ENCODE results near the gene TAS2R31. TPM values are rescaled to one million over a fixed set of nuclear protein-coding genes. Genes with fewer than 3 reads are reported as not detected.

Gene TAS2R31
- total and polyA plus RNA-seq, 2 experiments from 2014 or later, result 9.4 TPM; not detected in 1

DNA sequence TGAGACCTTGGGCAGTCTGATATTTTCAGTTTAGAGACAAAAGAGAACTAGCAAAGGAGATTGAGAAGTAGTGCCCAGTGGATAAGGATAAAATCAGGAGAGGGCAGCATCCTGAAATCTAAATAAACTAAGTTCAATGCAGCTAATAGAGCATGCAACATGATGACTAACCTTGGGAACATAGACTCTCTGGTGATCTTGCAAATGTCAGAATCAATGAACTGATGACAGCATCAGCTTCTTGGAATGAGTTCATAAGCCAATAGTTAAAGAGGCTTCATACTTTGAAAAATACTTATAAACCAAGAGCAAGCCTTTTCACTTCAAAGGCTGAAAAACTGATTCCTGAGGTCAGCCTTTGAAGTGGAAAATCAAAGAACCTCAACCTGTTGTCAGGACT, 17.0 kb downstream of the TAS2R31 start:
- H3K4me1 ChIP-seq (ENCODE audit: insufficient read depth), result peaks cover 4% of the 10 kb centered on the region
- H3K79me2 ChIP-seq, result no peaks in the 10 kb centered on the region
- no peak overlapping the region for H3K4me3 ChIP-seq
- no peak overlapping the region for H2AFZ ChIP-seq
- H3K9me3 ChIP-seq (ENCODE audit: low read depth), result no peaks in the 10 kb centered on the region
- no peaks in the 10 kb centered on the region for H3K9me2 ChIP-seq (replicated peaks; ENCODE audit: insufficient read depth)
- H3K27ac ChIP-seq, result no peak overlapping the region
- no peaks in the 10 kb centered on the region for H3K27me3 ChIP-seq
- no peaks in the 10 kb centered on the region for H4K20me1 ChIP-seq (ENCODE audit: insufficient read depth, poor library complexity, severe bottlenecking)
- TF ChIP-seq EZH2phosphoT487 (IDR thresholded peaks at IDR 0.05; ENCODE audit: low read depth, severe bottlenecking, unreplicated experiment), result no peak
- TF ChIP-seq, protein P1, sequence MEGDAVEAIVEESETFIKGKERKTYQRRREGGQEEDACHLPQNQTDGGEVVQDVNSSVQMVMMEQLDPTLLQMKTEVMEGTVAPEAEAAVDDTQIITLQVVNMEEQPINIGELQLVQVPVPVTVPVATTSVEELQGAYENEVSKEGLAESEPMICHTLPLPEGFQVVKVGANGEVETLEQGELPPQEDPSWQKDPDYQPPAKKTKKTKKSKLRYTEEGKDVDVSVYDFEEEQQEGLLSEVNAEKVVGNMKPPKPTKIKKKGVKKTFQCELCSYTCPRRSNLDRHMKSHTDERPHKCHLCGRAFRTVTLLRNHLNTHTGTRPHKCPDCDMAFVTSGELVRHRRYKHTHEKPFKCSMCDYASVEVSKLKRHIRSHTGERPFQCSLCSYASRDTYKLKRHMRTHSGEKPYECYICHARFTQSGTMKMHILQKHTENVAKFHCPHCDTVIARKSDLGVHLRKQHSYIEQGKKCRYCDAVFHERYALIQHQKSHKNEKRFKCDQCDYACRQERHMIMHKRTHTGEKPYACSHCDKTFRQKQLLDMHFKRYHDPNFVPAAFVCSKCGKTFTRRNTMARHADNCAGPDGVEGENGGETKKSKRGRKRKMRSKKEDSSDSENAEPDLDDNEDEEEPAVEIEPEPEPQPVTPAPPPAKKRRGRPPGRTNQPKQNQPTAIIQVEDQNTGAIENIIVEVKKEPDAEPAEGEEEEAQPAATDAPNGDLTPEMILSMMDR (IDR thresholded peaks at IDR 0.05; ENCODE audit: poor library complexity), result no peak
- TF ChIP-seq EZH2 (IDR thresholded peaks at IDR 0.05; ENCODE audit: borderline replicate concordance), result no peak
- H3K36me3 ChIP-seq (replicated peaks; ENCODE audit: insufficient read depth, low read depth), result no peaks in the 10 kb centered on the region
- no peak for DNase-seq (ENCODE audit: low spot score)
- no peak overlapping the region for H3K4me2 ChIP-seq

DNA sequence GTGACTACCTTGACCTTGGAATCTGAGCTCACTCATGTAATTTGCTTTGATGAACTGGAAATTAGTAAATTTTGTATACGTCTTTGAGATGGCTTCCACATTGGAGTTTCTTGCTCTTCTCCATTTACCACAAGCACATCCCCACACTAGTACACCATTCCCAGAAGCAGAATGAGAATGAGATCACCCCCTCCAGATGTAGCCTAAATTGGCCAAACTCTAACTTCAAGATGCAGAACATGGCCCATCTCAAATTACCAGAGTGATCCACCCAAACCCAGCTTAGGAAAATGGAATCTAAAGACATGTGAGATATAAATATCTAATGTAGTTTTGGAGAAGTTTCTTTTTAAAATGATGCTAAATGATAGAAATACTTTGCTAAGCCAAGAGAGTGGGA, 23.6 kb downstream of the TAS2R31 start:
- H3K79me2 ChIP-seq, result no peaks in the 10 kb centered on the region
- TF ChIP-seq, protein P1 (IDR thresholded peaks at IDR 0.05; ENCODE audit: poor library complexity), result no peak
- no peak for TF ChIP-seq EZH2phosphoT487 (IDR thresholded peaks at IDR 0.05; ENCODE audit: low read depth, severe bottlenecking, unreplicated experiment)
- TF ChIP-seq EZH2 (IDR thresholded peaks at IDR 0.05; ENCODE audit: borderline replicate concordance), result no peak
- H3K36me3 ChIP-seq (replicated peaks; ENCODE audit: insufficient read depth, low read depth), result no peaks in the 10 kb centered on the region
- no peaks in the 10 kb centered on the region for H3K9me2 ChIP-seq (replicated peaks; ENCODE audit: insufficient read depth)
- H3K4me1 ChIP-seq (ENCODE audit: insufficient read depth), result no peaks in the 10 kb centered on the region
- no peak overlapping the region for H3K4me3 ChIP-seq
- no peak for DNase-seq (ENCODE audit: low spot score)
- no peaks in the 10 kb centered on the region for H3K27me3 ChIP-seq
- no peak overlapping the region for H3K27ac ChIP-seq
- 100% methylated on average over 1 of the region's 1 CpG for WGBS (ENCODE audit: low lambda C conversion rate, missing lambda C conversion rate)
- H3K9me3 ChIP-seq (ENCODE audit: low read depth), result no peaks in the 10 kb centered on the region
- H3K4me2 ChIP-seq, result no peak overlapping the region
- H4K20me1 ChIP-seq (ENCODE audit: insufficient read depth, poor library complexity, severe bottlenecking), result no peaks in the 10 kb centered on the region
- no peak overlapping the region for H2AFZ ChIP-seq

DNA sequence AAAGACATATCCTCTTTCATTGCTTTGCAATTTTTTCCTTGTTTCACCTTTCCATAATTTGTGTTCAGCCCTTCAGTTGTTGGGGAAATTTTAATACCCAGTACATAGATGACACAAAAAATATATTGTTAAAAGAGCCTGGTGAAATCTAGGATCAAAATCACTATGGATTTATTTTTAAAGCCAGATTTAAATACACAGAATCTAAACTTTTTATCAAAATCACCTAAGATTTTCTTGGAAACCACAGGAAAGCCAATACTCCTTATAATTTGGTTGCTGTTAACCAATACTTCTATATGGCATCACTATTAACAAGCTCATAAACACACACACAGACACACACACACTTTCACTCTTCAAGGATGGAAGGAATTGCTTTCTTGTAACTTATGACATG, 33.0 kb downstream of the TAS2R31 start, which contains the start of gene TAS2R20:
Gene TAS2R20 (minus strand): TSS at position 101 of the 400 bp plus-strand sequence. CDS start 429 bp downstream, outside the sequence.
- no peak within 1 kb of the TSS for H3K4me3 ChIP-seq
- H3K27me3 ChIP-seq, result no peaks in the 10 kb centered on the region
- no peaks in the 10 kb centered on the region for H3K4me1 ChIP-seq (ENCODE audit: insufficient read depth)
- H3K27ac ChIP-seq, result no peak within 1 kb of the TSS
- H3K9me2 ChIP-seq (replicated peaks; ENCODE audit: insufficient read depth), result no peaks in the 10 kb centered on the region
- H3K4me2 ChIP-seq, result no peak within 1 kb of the TSS
- no peaks in the 10 kb centered on the region for H4K20me1 ChIP-seq (ENCODE audit: insufficient read depth, poor library complexity, severe bottlenecking)
- H3K36me3 ChIP-seq (replicated peaks; ENCODE audit: insufficient read depth, low read depth), result no peaks in the 10 kb centered on the region
- no peak for DNase-seq (ENCODE audit: low spot score)
- no peak within 1 kb of the TSS for H2AFZ ChIP-seq
- TF ChIP-seq EZH2 (IDR thresholded peaks at IDR 0.05; ENCODE audit: borderline replicate concordance) (no peak), EZH2phosphoT487 (IDR thresholded peaks at IDR 0.05; ENCODE audit: low read depth, severe bottlenecking, unreplicated experiment) (no peak)
- TF ChIP-seq, protein P1 (IDR thresholded peaks at IDR 0.05; ENCODE audit: poor library complexity), result no peak
- no peaks in the 10 kb centered on the region for H3K9me3 ChIP-seq (ENCODE audit: low read depth)
- H3K79me2 ChIP-seq, result no peaks in the 10 kb centered on the region

- Histone ChIP-seq H3K79me2 (no peaks in the 10 kb centered on the region), H3K27ac (no peak overlapping the region), H3K27me3 (no peaks in the 10 kb centered on the region), H2AFZ (no peak overlapping the region), H3K4me3 (no peak overlapping the region), H3K9me3 (ENCODE audit: low read depth) (peaks cover 10% of the 10 kb centered on the region), H3K4me1 (ENCODE audit: insufficient read depth) (no peaks in the 10 kb centered on the region), H3K36me3 (replicated peaks; ENCODE audit: insufficient read depth, low read depth) (no peaks in the 10 kb centered on the region), H3K4me2 (no peak overlapping the region), H4K20me1 (ENCODE audit: insufficient read depth, poor library complexity, severe bottlenecking) (no peaks in the 10 kb centered on the region), H3K9me2 (replicated peaks; ENCODE audit: insufficient read depth) (no peaks in the 10 kb centered on the region)
- WGBS (ENCODE audit: low lambda C conversion rate, missing lambda C conversion rate), result 97% methylated on average over 3 of the region's 3 CpGs
- TF ChIP-seq EZH2phosphoT487 (IDR thresholded peaks at IDR 0.05; ENCODE audit: low read depth, severe bottlenecking, unreplicated experiment) (no peak), EZH2 (IDR thresholded peaks at IDR 0.05; ENCODE audit: borderline replicate concordance) (no peak)
- TF ChIP-seq, protein P1 (IDR thresholded peaks at IDR 0.05; ENCODE audit: poor library complexity), result no peak
- DNase-seq (ENCODE audit: low spot score), result no peak
Observed at GRCh38 chr12:10994307-10994706, 36.9 kb downstream of the TAS2R31 start.
